GM19239 (cell line): ENCODE results near the gene METTL1.
"Not testable (repeated sequence)": the region's sequence is repeated elsewhere in the genome, so short reads cannot be mapped to it uniquely, and the experiment has no call there.

Experiments used
- DNase-seq: peaks from one replicate; pipeline ENCODE4 v3.0.0; 2011; ENCODE audit warnings: low spot score; ENCODE audit not compliant: insufficient read length
- FAIRE-seq: peaks from 2 replicates; lab custom pipeline; 2011; peaks lifted over from hg19 to GRCh38; lab: Jason Lieb, UNC

METTL1 gene

DNA sequence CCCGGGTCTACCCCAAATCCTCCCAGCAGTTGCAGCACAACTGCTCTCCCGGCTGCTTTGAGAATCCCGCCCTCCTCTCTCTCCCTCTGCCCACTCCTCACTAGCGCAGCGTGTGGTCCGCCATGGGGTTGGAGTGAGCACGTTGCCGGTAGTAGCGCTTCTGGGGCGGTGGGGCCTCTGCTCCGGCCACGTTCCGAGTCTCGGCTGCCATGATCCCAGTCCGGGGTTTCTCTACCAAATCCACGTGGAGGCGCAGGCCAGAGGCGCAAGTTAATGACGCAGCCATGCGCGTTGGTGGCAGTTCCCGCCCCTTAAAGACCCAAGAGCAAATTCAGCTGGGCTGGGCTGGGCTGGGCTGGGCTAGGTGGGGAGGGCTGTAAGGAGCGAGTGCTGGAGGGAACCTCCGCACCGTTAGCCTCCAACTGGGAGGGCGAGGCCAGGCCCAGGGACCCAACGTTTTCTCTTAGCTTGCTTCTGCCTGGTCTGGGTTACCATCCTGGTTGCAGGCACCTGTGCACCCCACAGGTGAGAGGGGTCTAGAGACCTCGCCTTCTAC lies at the start of gene METTL1:
Gene METTL1, minus strand, starts transcription at position 233 of the 556 bp plus-strand sequence. Its CDS starts 22 bp downstream, at position 211.
- FAIRE-seq: peak; percentile 94
- DNase-seq: peak; percentile 92

GRCh38 chr12:57821015-57821414 lies 49.1 kb upstream of the METTL1 start:
- not testable (repeated sequence) for FAIRE-seq, DNase-seq

GRCh38 chr12:57820119-57820518 lies 48.2 kb upstream of the METTL1 start:
- not testable (repeated sequence) for DNase-seq, FAIRE-seq

GRCh38 chr12:57817990-57818331 lies 46.1 kb upstream of the METTL1 start:
- DNase-seq, FAIRE-seq: not testable (repeated sequence)

- FAIRE-seq (no peak), DNase-seq (no peak)
Observed at GRCh38 chr12:57817261-57817989, 45.5 kb upstream of the METTL1 start.

DNA sequence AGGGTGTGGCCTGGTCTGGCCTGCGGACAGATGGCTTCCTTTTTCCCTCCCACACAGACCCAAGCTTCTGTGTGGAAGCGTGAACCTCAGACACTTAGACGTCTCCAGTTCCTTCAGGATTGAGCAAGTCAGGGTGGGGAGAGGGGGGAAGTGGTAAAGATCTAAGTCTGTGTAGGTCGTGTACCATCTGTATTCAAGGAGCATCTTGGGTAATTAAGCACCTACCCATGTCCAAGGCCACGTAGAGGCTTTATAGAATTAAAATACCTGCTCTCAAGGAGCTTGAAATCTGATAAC lies 44.9 kb upstream of the METTL1 start:
- DNase-seq (no peak), FAIRE-seq (no peak)

- no peak for FAIRE-seq
- DNase-seq: no peak
Observed at GRCh38 chr12:57816001-57816854, 44.3 kb upstream of the METTL1 start.

GRCh38 chr12:57815177-57816000 lies 43.5 kb upstream of the METTL1 start:
- no peak for FAIRE-seq
- no peak for DNase-seq

- no peak for DNase-seq
- no peak for FAIRE-seq
Observed at GRCh38 chr12:57813971-57814772, 42.3 kb upstream of the METTL1 start.

DNA sequence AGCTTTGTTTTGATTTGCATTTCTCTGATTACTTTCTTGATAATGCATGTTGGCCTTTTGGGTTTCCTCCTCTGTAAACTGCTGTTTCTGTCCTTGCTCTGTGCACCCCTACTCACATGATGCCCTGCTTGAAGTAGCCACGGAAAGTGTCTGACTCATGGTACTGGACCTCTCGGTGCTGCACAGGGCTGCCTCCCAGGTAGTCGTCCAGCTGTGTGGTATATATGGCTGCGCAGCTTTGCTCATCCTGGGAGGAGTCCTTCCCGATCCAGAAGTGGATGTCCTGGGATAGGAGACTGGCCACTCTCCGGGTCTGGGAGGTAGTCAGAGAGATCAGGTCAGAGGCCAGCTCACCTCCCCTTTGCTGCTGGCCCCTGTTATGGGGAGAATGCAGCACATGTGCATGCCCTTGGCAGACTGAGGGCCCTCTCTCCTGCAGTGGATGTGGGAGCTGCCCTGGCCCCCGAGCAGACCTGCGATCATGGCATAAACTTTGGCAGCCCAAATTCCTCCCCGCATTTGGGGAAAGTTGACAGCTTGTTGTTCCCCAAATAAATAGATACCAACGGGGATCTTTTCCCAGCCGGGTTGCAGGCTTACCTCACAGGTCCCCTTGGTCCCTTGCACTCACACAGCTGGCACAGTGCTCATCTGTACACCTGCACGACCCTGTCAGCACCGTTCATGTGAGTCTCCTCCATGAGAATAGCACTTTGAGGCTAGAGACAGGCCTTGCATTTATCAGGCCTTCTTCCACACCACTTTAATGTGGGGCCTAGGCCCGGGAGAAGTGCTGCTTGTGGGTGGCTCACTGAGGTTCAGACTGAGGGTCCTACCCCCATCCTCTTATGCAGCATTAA lies 41.4 kb upstream of the METTL1 start:
- DNase-seq (no peak), FAIRE-seq (no peak)

DNA sequence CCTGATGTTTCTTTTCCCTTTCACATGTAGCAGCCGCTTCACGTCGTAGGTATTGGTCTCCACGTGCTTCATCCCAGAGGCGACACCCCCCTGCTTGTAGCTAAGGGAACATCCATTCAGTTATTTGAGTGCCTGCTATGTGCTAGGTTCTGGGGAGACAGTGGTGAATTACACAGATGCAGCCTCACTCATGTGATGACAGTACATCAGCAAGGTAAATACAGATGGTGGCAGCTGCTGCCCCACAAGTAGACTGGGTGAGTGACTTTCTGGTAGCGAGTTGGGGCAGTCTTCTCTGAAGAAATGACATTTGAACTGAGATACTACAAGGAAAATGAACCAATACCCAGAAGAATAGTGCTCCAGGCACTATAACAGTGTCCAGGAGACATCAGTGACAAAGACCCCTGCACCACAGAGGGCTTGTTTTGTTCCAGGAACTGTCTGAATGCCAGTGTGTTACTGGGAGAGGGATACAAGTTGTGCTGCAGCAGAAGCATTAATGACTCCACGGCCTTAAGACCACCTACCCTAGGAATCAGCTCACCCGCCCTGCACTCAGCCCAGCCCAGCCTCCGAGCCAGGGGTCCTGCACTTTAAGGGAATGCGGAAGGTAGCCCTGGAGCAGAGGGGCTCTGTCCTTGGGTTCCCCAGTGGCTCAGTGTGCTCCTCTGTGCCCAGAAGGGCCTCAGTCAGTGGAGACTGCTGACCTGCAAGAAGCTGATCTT lies 39.3 kb upstream of the METTL1 start:
- DNase-seq (no peak), FAIRE-seq (no peak)

GRCh38 chr12:57810450-57810849 lies 38.5 kb upstream of the METTL1 start:
- no peak for DNase-seq
- FAIRE-seq: no peak

DNA sequence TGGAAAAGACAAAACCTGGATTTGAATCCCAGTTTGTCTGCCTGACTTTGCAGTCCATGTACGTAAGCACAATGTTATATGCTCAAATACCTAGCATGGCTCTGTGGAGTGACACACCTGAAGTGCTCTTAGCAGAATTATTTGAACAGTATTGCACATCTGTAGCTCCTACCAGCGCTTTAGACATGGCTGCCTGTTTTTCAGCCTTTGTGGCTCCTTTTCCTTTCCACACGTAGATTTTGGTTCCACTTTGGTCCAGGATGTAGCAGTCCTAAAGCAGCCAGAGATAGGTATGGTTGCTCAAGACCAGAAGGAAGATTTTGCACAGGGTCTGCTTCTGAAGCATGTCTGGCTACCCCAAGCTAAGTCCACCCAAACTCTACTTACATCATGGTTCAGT lies 37.5 kb upstream of the METTL1 start:
- DNase-seq (no peak), FAIRE-seq (no peak)

- no peak for DNase-seq
- no peak for FAIRE-seq
Observed at GRCh38 chr12:57808351-57808750, 36.4 kb upstream of the METTL1 start.

GRCh38 chr12:57807285-57807684 lies 35.4 kb upstream of the METTL1 start:
- FAIRE-seq: no peak
- DNase-seq: no peak

DNA sequence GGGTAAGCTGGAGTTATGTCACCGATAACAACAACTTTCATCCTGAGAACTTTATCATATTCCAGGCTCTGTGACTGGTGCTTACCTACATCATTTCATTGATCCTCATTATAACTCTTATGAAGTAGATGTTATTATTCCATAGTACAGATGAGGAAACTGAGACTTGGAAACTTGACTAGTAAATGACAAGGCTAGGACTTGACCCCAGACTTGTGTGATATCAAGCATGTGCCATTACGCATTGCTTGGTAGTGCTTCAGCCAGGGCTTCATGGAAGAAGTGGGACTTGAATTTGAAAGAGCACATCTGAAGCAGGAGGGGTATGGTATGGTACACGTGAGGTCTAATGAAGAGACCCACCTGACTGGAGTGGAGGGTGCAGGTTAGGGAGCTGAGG lies 34.8 kb upstream of the METTL1 start:
- DNase-seq: no peak
- FAIRE-seq: no peak

- DNase-seq (no peak), FAIRE-seq (no peak)
Observed at GRCh38 chr12:57803319-57803893, 31.5 kb upstream of the METTL1 start.

DNA sequence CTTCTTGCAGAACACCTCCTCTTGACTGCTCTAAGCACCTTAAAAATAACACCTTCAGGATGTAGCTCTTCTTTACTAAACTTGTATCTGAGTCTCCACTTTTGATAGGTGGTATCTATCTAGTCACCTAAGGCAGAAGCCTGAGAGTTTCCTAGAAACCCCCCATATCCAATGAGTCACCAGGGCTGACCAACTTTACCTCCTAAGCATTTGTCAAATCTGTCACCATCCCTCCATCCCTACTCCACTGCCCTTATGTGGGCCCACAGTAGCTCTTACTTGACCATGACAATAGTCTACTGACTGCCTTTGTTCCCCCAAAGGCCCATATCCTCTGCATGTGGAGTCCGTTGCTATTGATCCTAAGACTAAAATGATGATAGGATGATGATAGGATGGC lies 30.7 kb upstream of the METTL1 start:
- no peak for FAIRE-seq

More for the DNA sequence above, 30.7 kb upstream of the METTL1 start:
- DNase-seq: no peak
